K562 treated with DMSO at 1 percent for 12 hours (cell line): Measurements from ENCODE around the gene KCNF1. TPM values are rescaled to one million over a fixed set of nuclear protein-coding genes. Genes with fewer than 3 reads are reported as not detected.

Experiments used
- total RNA-seq: library from RNA; unstranded; fragments of 300-600 nt; gene quantifications from 2 replicates; pipeline ENCODE4 v1.2.3, GENCODE V29; 2022; ENCODE audit not compliant: insufficient read depth

KCNF1 gene, protein sequence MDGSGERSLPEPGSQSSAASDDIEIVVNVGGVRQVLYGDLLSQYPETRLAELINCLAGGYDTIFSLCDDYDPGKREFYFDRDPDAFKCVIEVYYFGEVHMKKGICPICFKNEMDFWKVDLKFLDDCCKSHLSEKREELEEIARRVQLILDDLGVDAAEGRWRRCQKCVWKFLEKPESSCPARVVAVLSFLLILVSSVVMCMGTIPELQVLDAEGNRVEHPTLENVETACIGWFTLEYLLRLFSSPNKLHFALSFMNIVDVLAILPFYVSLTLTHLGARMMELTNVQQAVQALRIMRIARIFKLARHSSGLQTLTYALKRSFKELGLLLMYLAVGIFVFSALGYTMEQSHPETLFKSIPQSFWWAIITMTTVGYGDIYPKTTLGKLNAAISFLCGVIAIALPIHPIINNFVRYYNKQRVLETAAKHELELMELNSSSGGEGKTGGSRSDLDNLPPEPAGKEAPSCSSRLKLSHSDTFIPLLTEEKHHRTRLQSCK
- not detected in 2 replicates for total RNA-seq

DNA sequence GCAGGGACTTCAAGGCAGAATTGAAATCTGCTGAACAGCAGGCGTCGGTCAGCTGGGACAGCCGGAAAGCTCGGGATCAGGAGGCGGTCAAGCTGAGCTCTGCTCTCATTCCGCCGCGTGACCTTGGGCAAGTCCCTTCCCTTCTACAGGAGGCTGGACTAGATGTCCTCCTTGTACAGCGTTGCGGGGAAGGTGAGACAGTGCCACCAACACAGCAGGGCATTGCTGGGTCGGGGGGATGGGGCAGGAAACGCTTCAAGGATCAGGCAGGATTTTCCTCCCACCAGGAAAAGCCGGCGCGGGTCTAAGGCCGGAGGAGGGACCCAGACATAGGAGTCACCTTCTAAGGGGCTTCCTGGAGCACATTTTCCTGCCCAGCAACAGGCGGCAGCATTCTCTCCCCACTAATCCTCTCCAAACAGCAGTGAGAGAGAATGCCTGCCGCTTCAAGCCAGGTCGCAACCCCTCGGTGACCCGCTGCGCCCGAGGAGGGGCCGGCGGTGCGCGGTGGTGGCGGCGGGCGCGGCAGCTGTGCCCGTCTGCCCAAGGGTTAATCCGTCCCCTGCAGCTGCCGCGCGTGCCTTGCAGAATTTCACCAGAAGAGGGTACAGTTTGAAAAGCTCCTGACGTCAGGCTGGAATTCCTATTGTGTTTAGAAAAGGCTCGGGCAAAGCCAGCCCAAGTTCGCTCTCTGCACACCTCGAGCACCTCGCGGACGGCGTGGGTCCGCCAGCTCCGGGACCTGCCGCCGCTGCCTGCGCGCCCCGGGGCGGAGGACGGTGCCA, at the start of gene KCNF1:
KCNF1 (plus strand) TSS at position 644 of the 785 bp plus-strand sequence. CDS start 493 bp downstream, outside the sequence.

Other genes starting within 250 kb of the KCNF1 start
- gene NOL10, start 222.0 kb upstream of the KCNF1 start, total RNA-seq, result 6.6 and 15.7 TPM in 2 replicates
- gene ATP6V1C2, start 190.3 kb upstream of the KCNF1 start, total RNA-seq, result 0.91 TPM in 1 of 2 replicates, not detected in the other
- gene PDIA6, start 99.1 kb upstream of the KCNF1 start, total RNA-seq, result 141 and 224 TPM in 2 replicates
- 7.4 and 9.1 TPM in 2 replicates for gene SLC66A3, start 243.5 kb downstream of the KCNF1 start, total RNA-seq